ENCODE measurements around the gene IL19.
A peak's percentile ranks its signal among the peaks of the same experiment; 100 is the strongest.

IL19 gene, protein sequence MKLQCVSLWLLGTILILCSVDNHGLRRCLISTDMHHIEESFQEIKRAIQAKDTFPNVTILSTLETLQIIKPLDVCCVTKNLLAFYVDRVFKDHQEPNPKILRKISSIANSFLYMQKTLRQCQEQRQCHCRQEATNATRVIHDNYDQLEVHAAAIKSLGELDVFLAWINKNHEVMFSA

DNA sequence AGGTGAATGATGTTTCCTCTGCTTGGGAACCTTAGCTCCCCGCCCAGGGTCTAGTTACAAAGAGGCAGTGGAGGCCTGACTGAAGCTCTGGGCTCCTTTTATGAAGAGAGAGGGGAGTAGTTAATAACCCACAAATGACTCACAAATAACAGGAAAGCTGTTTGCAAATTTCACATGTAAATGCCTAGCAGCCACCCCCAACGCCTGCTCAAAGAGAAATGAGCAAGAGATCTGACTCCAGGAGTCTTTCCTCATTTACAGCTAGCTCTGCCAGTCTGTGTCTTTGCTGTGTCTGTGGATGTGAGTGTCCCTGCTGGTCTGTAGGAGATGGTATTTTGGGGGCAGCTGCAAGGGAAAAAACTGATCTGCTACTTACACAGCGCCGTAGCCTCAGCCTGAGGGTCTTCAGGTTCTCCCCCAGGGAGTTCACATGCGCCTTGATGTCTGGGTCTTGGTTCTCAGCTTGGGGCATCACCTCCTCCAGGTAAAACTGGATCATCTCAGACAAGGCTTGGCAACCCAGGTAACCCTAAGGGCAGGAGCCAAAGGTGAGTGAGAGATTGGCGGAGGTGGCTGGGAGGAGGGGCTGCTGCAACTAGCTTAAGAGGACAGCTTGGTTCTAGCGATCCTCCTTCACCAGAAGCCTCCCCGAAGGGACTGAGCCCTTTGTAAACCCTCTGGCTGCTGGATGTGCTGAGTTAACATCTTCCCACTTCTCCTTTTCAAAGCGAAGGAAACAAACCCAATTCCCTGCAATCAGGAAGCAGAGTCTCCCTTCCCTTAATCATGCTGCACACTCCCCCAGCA lies at the start of gene IL19:
Gene IL19, plus strand, starts transcription at position 243 of the 807 bp plus-strand sequence. CDS start 65,890 bp downstream, outside the sequence.
- DNase-seq (ENCODE audit: low read depth in 2 of 2) = peak; percentile 40 to 41

DNA sequence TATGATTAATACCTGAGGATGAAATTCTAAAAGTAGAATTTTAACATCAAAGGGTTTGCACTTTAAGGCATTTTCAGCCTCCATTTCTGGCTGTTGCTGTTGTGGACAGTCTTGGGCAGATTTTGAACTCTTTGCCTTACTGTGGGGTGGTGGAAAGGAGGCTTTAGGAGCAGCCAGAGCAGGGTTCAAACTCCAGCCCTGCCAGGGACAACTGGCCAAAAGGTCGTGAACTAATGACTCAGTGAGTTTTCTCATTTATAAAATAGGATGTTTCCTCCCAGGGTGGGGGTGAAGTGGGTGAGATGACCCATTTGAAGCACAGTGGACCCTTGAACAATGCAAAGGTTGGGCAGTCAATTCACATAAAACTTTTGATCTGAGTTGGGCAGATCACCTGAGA lies 49.1 kb upstream of the IL19 start:
- DNase-seq (ENCODE audit: low read depth in 2 of 2) = no peak

GRCh38 chr1:206722751-206723461 lies 47.7 kb upstream of the IL19 start:
- no peak for DNase-seq (ENCODE audit: low read depth in 2 of 2)

DNA sequence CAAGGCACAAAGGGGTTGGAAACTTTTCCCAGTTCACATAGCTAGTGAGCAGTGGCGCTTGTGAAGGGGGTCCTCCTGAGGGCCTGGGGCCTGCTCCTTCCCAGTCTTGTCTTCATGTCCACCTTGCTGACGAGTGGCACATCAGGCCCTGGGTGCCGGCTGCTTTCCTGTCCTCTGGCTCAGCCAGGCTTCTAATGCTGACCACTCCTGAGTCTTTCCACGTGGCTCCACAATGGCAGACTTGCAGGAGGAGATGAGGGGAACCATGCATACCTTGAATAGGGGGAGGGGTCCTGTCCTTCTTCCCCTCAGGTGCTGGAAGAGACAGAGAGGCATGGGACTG lies 47.1 kb upstream of the IL19 start:
- DNase-seq (ENCODE audit: low read depth in 2 of 2) = no peak

GRCh38 chr1:206723805-206724472 lies 46.6 kb upstream of the IL19 start:
- DNase-seq (ENCODE audit: low read depth in 2 of 2) = peak in 1 of 2 experiments; percentile 55

GRCh38 chr1:206725109-206725963 lies 45.2 kb upstream of the IL19 start:
- no peak for DNase-seq (ENCODE audit: low read depth in 2 of 2)

DNA sequence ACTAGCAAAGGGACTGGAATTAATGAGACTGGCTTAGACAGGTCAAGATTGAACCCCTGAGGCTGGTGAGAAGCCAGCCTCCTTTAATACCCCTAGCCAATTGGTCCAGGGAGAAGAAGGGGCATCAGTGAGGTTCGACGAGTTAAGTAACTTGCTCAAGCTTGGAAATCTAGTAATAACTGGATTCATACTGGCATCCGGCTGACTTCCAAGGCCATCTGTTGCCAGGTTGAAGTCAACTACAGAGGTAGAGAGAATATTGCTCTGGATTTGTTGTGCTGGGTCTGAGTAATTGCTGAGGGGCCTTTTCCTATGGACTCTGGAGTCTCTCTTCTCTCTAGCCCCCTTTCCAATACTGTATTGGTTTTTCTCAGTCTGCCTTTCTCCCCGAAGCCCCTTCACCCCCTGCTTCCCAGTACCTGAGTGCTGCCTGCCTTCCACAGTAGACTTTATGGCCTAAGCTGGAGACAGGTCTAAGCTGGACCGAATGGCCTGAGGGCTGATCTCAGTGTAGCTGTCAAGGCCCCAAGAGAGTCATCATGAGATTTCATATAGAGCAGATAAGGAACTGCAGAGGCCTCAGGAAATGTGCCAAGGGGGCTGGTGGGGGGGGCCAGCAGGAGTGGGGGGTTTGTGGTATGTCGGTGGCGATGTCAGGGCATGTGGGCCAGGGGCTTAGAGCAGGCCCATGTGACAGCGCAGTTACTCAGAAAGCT lies 42.4 kb upstream of the IL19 start:
- no peak for DNase-seq (ENCODE audit: low read depth in 2 of 2)

GRCh38 chr1:206728697-206728987 lies 41.9 kb upstream of the IL19 start:
- no peak for DNase-seq (ENCODE audit: low read depth in 2 of 2)

- no peak for DNase-seq (ENCODE audit: low read depth in 2 of 2)
Measured at GRCh38 chr1:206729050-206729449, 41.5 kb upstream of the IL19 start.

DNA sequence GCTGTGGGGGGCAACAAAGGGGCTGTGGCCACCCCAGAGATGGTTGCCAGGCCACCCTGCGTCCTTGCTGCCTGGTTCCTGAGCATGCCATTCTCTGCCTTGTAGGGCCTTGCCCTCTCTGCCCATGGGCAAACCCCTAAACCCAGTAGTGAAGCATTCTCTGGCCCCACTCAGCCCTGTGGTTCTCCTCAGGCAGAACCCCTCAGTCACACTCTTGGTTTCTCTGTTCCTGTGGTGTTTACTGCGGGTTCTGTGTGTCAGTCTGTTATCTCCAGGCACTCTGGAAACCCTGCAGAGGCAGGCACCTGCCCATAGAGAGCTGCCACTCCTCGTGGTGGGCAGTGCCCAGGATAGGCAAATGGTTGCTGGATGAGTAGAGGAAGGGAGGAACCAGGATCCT lies 41.1 kb upstream of the IL19 start:
- DNase-seq (ENCODE audit: low read depth in 2 of 2) = no peak

- DNase-seq (ENCODE audit: low read depth in 2 of 2) = no peak
Measured at GRCh38 chr1:206732508-206732907, 38.1 kb upstream of the IL19 start.

- DNase-seq (ENCODE audit: low read depth in 2 of 2) = no peak
Measured at GRCh38 chr1:206732992-206733391, 37.6 kb upstream of the IL19 start.

DNA sequence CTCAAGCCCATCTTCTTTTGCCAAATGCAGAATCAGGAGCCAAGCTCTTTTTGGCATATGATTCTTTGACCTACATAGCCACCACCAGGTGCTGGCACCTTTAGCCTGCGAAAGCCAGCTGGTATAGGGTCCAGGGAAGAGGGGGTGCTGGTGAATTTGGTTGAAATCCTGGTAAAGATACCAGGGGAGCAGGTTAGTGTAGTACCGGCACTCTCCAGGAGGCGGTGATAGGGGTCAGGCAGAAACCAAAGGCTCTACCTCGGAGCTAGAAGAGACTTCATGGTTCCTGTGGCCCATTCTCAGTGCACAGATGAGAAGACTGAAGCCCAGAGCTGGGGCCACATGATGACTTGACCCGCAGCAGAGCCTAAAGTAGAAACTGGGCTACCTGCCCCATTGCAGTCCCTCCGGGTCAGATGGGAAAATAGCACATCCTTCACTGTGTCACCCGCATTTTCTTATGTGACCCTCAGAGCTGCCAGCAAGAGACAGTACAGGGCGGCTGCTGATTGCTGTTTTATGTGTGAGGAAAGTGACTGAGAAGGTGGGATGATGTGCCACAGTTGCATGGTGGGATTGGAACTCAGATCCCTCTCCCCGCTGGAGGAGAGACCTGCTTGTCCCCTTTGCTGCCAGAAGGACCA lies 36.0 kb upstream of the IL19 start:
- DNase-seq (ENCODE audit: low read depth in 2 of 2) = no peak

- no peak for DNase-seq (ENCODE audit: low read depth in 2 of 2)
Measured at GRCh38 chr1:206735553-206736031, 35.0 kb upstream of the IL19 start.

GRCh38 chr1:206736878-206737728 lies 33.5 kb upstream of the IL19 start:
- DNase-seq (ENCODE audit: low read depth in 2 of 2) = no peak

DNA sequence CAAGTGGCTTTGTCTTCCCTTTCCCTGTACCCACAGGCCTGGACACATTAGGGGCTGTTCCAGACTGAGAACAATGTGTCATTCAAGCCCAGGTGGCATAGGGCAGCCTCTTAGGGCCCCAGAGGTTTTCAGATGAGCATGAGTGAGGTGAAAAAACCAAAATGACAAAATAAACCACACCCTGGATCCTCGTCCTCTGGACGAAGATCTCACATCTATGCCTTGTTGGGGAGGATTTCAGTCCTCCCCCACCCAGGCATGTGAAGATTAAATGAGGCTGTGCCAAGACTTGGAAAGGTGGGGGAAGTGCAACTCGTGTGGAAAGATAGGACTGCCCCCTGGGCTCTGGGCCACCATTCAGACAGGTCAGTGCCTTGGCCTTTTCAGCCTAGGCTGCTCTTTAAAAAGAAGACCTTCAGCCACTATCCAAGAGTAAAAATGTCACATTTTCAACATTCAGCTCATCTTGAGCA lies 32.8 kb upstream of the IL19 start:
- no peak for DNase-seq (ENCODE audit: low read depth in 2 of 2)

DNA sequence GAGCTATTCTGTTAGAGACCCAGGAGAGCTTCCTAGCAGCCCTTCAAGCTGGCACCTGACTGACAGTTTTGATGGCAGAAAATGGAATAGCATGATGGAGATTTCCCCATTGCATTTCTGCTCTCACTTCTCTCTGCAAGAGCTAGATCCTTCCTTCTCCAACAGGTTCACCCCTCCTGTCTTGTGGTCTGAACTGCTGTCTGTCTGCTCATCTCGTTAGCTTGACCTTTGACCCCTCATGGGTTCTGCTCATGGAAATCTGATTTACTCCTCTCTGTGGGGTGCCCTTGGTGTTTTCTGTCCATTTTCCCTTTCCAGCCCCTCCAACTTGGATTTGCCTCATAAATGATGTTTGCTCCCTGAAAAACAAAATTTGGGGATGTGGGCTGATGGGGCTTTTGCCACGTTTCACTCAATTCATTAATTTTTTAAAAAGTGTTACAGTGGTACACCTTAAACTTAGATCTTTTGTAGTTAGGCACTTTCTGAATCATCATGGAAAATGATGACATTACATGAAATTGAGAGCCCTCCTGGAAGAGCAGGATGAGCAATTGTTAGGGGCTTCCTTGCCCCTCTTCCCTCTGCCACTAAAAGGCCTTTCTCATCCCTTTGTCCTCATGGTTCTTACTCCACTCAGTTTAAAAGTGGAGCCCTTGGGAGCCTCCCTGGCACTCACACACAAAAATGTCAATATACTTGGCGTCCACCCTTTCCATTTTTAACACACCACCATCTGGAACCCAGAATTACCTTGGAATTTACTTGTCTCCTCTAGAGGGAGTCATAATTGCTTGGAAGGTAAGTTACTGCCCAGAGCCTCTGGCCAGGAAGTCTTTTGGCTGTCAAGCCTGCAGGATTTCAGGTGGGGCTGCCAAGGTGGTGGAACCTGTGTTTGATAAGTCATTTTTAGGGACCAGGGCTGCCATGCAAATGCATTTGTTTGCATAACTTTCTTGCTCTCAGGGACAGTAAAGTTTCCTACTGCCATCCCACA lies 31.9 kb upstream of the IL19 start:
- DNase-seq (ENCODE audit: low read depth in 2 of 2) = no peak
